GM19035 (cell line): ENCODE data around the gene SPATA32.

Experiments used
- ATAC-seq: cut with Tn5 transposase; IDR thresholded peaks from one replicate; pipeline ENCODE4 v1.9.1; 2021; ENCODE audit not compliant: unreplicated experiment

Gene SPATA32

DNA sequence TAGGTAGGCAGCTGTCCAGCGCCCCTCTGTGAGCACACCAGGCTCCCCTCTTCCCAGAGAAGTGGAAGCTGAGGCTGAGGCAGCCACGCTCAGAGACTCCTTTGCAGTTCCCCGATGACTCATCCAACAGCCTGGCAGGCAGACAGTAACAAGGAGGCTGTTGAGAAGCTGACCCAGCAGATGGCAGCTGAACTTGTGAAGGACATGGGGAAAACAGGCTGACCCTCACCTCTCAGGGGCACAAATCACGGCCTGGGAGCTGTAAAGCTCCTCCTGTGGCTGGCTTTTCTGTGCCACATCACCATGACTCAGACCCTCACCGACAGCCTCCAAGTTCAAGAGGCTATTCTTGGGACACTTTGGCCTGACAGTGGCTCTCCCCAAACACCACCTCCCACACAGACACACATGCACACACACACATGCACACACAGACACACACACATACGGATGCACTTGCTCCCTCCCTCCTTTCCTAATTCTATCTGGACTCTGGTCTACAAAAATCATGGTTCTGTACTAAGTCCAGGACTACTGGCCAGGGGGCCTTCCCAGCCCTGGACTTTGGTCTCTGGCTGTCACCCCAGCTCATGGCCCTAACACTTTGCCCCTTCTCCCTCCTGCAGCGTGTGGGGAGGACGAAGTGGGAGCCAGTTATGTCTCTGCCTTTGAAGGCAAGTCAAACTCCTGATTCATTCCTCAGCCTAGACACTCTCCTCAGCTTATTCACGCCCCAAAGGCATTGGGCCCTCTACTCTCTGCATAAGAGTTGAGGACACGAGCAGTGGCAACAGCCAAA lies 31.7 kb upstream of the SPATA32 start:
- ATAC-seq = no peak

DNA sequence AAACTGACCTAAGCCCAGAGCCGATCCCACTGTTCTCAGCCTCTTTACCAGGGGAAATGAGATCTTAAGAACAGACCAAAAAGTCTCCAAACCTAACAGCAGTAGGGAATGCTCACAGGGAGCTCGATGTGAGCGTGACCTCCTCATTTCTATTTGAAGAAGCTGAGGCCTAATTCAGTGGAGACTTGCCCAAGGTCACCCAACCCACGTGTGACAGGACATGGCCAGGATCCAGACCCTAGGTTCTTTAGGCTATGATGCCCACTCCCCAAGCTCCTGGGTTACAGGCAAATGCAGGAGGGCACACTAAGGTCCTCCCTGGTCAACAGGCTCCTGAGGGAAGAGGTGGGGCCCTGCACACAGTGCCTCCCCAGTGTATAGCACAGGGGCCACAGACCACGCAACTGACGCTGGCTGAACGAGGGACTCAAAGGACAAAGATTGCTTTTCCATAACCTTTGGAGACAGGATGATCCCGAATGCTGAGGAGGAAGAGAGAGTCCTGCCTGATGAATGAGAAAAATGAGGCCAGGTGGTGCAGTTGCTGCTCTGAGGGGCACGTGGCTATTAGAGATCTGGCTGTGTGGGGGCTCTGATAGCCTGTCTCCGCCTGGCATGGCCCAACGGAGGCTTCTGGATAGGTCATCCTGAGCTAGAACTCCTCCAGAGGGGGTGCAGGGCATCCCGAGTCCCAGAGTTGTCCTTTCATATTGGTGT lies 31.0 kb upstream of the SPATA32 start:
- ATAC-seq = no peak

DNA sequence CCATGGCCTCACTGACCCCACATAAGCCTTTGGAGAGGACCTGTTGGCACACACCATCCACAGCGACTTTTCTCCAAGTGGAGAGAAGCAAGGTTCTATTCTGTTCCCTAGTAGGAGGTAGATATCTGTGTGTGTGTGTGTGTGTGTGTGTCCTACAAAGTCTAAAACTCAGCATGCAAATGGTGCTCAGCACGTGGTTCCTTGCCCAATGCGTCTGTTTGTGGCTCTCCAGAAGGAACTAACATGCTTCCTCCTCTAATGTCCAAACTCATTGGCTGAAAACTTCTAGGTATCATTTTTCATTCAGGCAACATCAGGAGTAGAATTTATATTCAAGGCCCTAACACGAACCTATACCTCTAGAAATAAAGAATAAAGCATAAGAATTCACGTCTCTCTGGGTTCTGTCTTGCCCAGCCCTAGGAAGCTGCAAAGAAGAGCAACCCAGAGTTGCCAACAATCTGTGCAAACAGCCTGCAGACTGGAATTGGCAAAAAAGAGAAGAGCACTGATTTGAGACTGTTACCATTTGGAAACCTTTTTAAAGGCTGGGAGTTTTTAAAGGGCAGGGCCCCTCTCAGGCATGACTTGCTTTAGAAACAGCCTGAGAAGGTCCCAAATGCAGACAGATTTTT lies 29.4 kb upstream of the SPATA32 start:
- no peak for ATAC-seq

DNA sequence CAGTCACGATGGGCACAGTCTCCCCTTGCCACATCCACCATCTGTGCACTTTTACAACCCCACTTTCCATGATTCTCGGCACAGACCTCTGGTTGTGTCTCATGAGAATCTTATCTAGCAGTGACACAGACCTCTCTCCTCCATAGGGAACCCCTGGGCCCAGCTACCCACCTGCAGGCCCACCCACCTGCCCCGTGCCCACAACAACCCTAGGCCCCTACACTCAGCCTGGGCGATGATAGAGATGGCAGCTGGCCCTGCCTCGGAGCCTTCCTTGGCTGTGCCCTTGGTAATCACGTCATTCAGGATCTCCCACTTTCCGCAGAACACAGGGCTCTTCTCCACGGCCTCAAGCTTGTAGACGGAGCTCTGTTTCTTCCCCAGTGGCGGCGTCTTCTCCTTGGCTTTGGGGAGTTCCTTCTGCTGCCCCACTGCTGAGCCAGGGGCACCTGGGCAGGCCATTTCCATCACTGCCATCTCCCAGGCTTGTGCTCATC lies 28.4 kb upstream of the SPATA32 start:
- no peak for ATAC-seq

DNA sequence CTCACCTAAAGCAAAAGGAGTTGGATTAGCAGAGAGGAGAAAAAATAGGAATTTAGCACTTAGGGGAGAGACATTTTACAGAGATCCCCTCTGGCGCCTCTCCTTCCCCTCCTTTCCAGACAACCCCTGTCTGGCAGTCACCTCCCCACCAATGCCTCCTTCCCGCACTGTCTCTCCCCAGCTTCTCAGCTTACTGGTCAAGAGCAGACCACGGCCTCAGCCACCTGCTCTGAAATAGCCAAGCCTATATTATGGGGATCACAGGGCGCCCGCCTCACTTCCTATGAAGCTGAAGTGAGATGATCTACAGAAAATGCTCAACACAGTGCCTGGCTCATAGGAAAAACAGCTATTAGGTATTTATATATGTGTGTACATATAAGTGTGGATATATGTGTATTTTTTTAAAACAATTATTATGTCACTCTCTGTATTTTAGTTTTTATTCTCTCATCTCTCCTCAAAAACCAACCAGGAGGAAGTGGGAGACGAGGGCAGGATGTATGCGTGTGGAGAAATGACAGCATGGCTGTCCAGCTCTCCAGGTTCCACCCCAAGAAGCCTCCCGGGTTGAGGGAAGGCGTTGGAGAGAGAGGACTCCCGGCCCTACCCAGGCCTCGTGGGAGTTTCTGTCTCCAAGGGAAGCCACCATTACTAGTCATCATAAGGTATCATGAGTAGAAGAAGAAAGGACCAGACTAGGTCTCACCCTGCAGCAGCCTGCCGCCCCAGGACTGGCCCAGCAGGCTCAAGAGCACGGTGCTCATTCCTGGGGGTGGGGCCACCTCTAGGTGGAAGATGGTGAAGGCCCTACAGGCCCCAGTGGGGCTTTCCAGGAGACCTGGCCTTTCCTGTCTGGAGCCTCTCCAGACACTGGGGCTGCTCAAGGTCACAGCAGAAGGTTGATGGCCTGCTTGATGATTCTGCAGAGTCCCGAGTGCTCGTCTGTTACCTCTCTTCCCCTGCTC lies 27.7 kb upstream of the SPATA32 start:
- ATAC-seq = no peak

DNA sequence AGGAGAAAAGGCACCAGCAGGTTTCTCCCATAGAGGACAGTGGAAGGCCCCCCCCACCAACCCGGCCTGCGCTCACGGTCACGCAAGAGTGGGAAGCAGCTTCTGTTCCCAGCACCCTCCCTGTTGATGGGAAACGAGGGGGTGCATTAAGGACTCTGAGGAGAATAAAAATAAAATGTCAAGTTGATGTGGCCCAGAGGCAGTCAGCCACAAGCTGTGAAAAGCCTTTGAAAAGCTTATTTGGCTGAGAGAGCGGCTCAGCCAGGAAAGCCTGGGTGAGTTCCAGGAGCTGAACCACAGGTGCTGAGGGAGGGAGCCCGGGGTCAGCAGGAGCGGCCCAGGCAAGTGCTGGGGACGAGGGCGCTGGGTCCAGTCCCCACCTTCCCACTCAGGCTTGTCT lies 26.9 kb upstream of the SPATA32 start:
- no peak for ATAC-seq

DNA sequence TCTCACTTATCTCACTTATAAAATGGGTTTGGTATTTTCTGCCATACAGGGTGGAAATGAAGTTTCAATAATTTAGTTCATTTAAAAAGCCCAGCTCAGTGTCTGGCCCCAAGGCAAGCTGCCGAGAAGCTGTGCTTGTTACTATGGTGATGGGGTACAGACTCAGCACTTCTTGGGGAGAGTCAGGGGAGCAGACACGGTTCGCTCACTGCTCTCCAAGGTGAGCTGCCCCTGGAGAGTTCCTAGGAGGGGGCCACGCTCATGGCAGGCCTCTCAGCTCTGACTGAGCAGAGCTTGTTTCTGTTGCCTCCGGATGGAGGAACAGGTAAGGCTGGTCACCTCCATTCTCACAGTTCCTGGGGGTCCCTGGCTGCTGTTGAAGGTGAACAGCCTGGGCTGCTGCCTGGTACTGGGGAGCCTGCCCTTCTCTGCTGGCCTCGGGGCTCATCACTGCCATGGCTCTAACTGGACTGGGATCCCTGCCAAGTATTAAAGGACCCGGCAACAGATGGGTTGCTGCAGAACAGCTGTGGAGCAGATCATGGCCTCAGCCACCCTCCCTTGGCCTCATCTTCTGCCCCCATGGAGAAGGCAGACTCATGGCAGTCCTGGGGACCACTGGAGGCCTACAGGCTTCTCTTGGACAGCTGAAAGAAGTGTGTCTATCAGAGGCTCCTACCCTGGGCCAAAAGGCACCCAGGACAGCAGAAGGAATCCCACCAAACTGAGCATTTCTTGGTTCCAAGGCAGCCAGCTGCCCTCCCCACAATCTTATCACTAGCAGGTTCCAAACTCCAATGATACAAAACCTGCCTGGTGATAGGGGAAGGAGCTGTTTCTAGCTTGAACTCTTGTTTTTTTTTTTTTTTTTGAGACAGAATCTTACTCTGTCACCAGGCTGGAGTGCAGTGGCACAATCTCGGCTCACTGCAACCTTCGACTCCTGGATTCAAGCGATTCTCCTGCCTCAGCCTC lies 25.9 kb upstream of the SPATA32 start:
- no peak for ATAC-seq

DNA sequence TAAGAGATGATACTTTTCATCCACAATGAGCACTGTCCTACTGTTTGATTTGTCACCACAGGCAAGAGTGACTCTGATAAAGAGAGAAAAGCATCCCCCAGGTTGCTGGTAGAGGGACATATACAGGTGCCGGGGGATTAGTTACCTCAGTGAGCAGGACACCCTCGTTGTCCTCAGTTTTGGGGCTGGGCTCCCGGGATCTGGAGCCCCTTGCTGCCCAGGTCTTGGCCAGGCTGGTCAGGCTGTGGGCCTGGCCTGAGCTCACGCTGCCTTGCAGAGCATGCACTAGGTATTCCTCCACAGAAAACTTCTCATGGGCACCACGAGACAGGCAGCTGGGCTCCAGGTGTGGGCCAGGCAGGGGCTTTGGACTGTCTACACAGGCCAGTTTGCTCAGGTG lies 24.4 kb upstream of the SPATA32 start:
- ATAC-seq = no peak

DNA sequence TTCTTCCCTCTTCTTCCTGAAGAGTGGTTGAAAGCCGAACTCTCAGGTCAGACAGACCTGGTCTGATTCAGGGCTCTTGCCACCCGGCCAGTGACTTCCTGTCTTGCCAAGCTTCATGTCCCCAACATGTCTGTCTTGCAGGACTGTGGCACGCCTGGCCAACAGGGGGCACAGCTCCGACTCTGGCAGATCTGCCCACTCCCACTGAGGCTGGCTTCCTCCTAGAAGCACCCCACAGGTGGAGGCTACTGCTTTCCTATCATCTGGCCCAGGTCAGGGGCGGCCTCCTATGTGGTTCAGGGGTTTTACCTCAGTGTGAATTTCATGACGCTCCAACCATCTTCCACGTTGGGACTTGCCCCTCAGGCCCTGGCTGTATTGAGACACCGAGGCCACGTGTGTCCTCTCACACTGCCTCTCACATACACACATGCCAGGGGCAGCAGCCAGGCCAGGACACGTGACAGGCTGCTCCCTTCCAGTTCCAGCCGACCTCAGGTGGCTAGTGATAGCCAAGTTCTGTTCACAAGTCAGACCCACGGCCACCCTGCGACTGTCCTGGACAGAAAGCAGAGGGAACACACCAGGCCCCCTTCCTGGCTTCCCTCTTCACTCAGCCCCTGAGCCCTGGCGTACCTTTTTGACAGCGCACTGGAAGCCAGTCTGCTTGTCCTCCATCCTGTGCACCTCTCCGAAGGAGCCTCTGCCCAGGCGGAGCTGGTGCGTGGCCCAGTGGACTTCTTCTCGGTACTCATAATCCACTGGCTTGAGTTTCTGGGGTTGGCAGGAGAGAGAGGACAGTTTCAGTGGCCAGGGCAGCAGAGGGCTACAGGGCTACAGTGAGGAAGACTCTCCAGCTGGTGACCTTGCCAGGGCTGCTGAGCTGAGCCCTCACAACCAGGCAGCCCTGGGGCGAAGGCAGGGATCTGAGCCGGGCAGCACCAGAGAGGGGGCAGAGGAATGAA lies 22.6 kb upstream of the SPATA32 start:
- no peak for ATAC-seq

DNA sequence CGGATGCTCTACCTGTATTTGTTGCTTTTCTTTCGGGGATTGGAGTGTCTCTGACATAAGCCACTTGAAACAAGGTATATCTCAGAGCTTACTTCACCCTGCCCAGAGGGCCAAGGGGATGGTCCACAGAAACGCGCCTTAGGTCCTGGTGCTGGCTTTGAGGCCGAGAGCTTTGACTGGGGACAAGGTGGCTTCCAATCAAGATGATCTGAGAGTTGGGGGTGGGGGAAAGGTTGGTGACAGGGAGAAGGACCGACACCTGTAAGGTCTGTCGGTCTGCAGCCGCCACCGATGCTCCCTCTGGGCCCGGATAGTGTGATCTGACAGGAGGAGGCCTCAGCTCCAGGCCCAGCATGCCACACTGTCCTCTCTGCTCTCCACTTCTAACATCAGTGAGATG lies 21.8 kb upstream of the SPATA32 start:
- no peak for ATAC-seq

DNA sequence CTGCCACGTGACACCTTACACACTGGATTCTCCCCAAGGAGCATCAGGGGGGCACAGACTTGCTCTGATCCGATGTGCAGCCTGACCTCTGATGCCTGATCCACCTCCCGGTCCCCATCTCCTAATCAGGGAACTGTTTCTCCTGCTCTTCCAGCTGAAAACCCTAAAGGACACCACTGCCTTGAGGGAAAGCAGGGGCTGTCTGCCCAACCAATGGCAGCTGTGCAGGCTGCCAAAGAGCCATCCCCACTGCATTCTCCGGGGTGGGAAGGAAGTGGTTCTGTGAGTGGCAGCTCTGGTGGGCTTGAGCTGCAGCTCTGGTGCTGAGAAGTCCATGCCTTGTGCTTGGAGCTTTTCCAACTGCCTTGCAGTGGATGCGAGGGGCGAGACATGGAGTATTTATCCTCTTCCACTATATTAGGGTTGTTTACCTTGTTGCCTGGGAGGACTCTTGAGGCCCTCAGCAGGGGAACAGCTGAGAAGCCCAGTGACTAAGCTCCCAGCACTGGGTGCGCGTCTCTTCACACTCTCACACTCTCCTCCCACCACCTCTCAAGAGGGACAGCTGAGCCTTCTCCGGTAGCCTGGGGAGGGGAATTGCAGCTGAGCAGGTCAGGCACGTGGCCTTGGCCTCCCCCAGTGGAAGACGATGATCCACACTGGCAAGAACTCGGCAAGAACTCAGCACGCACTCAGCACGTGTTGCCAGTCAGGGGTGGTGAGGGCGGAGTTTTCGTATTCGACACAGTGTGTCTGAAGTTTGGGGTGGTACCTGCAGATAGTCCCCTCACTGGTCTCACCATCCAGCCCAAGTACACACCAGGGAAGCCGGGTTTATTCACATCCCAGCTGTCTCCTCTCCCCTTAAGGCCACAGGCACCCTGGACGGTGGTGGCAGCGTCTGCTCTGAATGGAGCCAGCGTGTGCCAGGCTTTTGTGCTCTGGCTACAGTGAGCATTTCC lies 21.1 kb upstream of the SPATA32 start:
- ATAC-seq = no peak

DNA sequence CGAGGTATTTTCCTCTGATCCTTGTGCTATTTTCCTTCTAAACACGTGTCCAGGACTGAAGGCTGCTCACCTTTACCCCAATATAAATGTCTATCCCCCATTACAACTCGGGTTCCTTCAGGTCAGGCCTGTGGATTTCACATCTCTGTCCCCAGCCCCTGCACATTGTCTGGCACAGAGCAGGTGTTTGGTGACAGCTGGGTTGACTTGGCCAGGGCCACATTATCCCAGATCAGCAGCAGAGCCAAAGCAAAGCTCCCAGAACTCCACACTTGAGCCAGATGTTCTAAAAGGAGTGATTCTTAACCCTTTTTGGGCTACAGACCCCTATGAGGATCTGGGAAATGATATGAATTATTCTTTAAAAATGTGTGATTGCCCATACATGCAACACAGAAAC lies 18.0 kb upstream of the SPATA32 start:
- no peak for ATAC-seq

DNA sequence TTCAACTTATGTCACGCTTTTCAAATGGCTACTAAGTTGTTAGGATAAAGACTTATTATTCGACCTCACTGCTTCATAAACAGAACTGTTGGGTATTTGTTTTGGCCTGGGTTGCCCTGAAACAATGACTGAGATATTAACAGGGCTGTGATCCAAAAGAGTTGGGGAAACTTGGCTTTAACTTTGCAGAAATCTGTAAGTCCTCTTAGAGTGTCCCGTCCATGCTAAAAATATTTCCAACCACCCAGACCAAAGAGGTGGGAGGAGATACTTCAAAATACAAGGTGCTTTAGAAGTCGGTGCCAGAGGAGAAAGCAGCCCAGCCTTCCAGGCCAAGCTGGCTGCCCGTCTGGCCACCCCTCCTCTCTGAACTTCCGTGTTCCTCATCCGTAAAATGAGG lies 16.1 kb upstream of the SPATA32 start:
- ATAC-seq = no peak

DNA sequence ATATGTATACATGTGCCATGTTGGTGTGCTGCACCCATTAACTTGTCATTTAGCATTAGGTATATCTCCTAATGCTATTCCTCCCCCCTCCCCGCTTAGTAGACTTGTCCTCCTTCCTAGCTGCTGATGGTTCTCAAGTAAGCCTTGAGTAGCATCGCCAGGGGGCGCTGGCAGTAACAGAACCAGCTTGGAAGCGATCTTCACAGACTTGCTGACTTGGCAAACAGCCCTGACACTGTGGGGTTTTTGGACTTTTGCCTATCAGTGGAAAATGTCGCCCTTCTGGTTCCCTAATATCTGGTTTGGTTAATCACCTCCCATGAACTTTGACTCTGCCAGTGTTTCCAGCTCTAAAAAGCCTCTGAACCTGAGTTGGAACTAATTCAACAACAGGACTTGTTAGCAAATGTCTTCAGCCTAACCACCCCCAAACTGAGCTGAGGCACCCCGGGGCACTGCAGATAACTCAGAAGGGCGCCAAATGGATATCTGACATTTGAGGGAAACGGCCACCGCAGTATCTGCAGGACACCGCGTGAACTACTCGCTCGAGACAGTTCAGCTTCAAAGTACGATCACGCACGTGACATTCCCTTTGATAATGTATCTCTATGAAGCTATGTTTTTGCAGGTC lies 15.4 kb upstream of the SPATA32 start:
- ATAC-seq = peak; percentile 50

DNA sequence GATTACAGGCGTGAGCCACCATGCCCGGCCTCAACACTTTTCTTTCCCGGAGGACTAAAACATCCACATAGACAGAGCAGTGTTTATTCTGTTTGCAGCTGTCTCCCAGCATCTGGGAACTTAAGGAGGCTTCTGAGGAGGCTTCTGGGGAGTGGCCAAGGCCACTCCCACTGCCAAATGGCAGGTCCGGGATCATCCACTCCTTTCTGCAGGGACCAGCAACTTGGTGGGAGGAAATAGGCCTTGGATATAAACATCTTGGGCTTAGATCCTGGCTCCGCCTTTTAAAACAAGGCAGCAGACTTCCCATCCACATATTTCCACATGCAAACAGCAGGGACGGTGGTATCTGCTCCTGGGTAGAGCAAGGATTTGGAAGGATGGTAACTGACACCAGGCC lies 14.1 kb upstream of the SPATA32 start:
- no peak for ATAC-seq

DNA sequence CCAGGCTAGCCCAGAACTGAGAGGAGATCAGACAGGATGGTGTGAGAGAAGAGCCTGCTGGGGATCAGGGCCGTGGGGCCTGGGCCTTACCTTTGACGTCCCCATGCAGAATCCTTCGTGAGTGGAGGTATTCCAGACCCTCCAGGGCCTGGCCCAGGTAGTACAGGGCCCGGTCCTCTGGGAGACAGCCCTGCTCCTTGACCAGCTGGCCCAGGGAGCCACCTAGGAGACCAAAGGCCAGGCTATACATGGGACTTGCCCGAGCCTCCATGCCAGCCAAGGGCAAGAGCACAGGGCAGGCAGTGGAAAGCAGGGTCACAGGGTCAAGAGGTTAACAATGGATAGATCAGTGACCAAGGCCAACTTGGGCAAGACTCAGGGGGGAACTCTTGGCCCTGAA lies 12.1 kb upstream of the SPATA32 start:
- no peak for ATAC-seq

DNA sequence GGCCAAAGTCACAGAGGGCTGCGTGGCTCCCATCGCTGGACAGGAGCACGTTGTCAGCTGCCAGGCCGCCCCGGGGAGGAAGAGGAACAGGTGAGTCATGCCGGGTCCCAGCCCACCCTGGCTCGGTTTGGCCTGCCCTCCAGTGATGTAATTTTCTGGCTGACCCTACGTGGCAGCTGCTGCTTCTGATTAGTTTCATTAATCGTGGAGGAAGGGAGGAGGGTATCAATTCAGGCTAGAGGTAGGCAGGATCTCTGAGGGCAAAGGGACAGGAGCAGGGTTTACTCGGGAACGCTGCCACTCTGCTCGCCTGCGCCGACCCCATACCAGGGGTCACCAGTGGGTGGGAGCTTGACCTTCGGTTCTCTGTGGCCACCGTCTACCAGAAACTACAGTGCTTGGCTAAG lies 11.7 kb upstream of the SPATA32 start:
- no peak for ATAC-seq
